Panc1 (cell line): ENCODE data around the gene DCAF8. TPM values are rescaled to one million over a fixed set of nuclear protein-coding genes. Genes with fewer than 3 reads are reported as not detected.

Experiments used
- ATAC-seq: fragments of 200-7000 bp; cut with Tn5 transposase; 2 replicates; pipeline ENCODE4 v1.9.1; 2020; ENCODE audit warnings: mild to moderate bottlenecking, moderate library complexity
- BruUV-seq: library from RNA; stranded (reverse); fragments of 400-500 nt; replicated peaks from 2 replicates; lab custom pipeline; 2021; lab: Mats Ljungman, UMichigan
- CTCF ChIA-PET: fragments of 300-600 bp; sonication (Branson Sonifier 250); formaldehyde crosslinking; loops from one replicate; lab custom pipeline; 2022; ENCODE audit warnings: antibody characterized with exemption; lab: Charles Lee
- POLR2A ChIA-PET: fragments of 300-600 bp; sonication (Branson Sonifier 250); formaldehyde crosslinking; loops from one replicate; lab custom pipeline; 2022; ENCODE audit warnings: antibody characterized with exemption; lab: Charles Lee
- DNase-seq: peaks from one replicate; pipeline ENCODE4 v3.0.0-alpha.2; 2010; ENCODE audit warnings: low read depth, low spot score
- H3K27ac ChIP-seq: 2 replicates; pipeline ENCODE4 v1.5.1; 2011; ENCODE audit warnings: mild to moderate bottlenecking, low read length, inconsistent platforms
- H3K27me3 ChIP-seq: fragments of 200-500 bp; sonication (Bioruptor generic); 2 replicates; pipeline ENCODE4 v1.6.0; 2014; ENCODE audit warnings: low read length, inconsistent platforms; ENCODE audit not compliant: control insufficient read depth, insufficient read depth
- H3K36me3 ChIP-seq: fragments of 200-500 bp; sonication (Bioruptor generic); 2 replicates; pipeline ENCODE4 v1.5.1; 2014; ENCODE audit warnings: inconsistent platforms, mild to moderate bottlenecking, low read length, moderate library complexity; ENCODE audit not compliant: control insufficient read depth, insufficient read depth
- H3K4me1 ChIP-seq: 2 replicates; pipeline ENCODE4 v1.5.1; 2011; ENCODE audit warnings: inconsistent platforms, mild to moderate bottlenecking, low read length, moderate library complexity; ENCODE audit not compliant: control insufficient read depth, insufficient read depth
- H3K4me3 ChIP-seq, 2 experiments: 2 replicates each; pipeline ENCODE4 v1.5.1; 2011 to 2012; ENCODE audit warnings: low read depth in 2 of 2, low read length in 2 of 2, mild to moderate bottlenecking in 2 of 2, inconsistent platforms in 1 of 2, moderate library complexity in 1 of 2
- H3K9me3 ChIP-seq: fragments of 200-500 bp; sonication (Bioruptor generic); 2 replicates; pipeline ENCODE4 v1.5.1; 2014; ENCODE audit warnings: low read depth, mild to moderate bottlenecking, inconsistent platforms, low read length, moderate library complexity; ENCODE audit not compliant: control insufficient read depth, insufficient read depth
- CTCF ChIP-seq: fragments of 450-650 bp; IDR thresholded peaks from 2 replicates; pipeline ENCODE4 v1.5.1; 2017; ENCODE audit warnings: mild to moderate bottlenecking
- POLR2AphosphoS5 ChIP-seq: IDR thresholded peaks from 2 replicates; pipeline ENCODE4 v1.6.1; 2012; ENCODE audit warnings: mild to moderate bottlenecking, low read depth, low read length, moderate library complexity
- REST ChIP-seq, 2 experiments: IDR thresholded peaks; 2 replicates each; pipeline ENCODE4 v1.6.1; 2011 to 2012; ENCODE audit warnings: low read depth in 2 of 2, control low read depth in 1 of 2, low read length in 1 of 2, mild to moderate bottlenecking in 1 of 2, moderate library complexity in 1 of 2; ENCODE audit not compliant: insufficient read depth in 1 of 2
- SIN3A ChIP-seq: IDR thresholded peaks from 2 replicates; pipeline ENCODE4 v1.6.1; 2012; ENCODE audit warnings: low read depth, mild to moderate bottlenecking, low read length, moderate library complexity, borderline replicate concordance; ENCODE audit not compliant: insufficient read depth
- TCF7L2 ChIP-seq: IDR thresholded peaks from 2 replicates; pipeline ENCODE4 v1.6.1; 2011; ENCODE audit warnings: mild to moderate bottlenecking, low read depth, low read length, inconsistent platforms
- in situ Hi-C: cut with HindIII; loops from 2 replicates; pipeline ENCODE4 v1.10.0; 2016; ENCODE audit warnings: low sequenced_read_pairs, low pct_unique_long_range_greater_than_20kb
- intact Hi-C: fragments of 100-400 bp; cut with micrococcal nuclease; formaldehyde crosslinking; loops from one replicate; pipeline ENCODE4 v1.10.0; 2022; ENCODE audit not compliant: unreplicated experiment
- total RNA-seq: library from RNA; stranded (reverse); gene quantifications from one replicate; pipeline ENCODE4 v1.2.1, GENCODE V29; 2021; ENCODE audit not compliant: unreplicated experiment

The DCAF8 gene
- total RNA-seq, 1 experiment from 2014 or later, result 127 TPM

GRCh38 chr1:160178731-160179130 is 83.6 kb downstream of the DCAF8 start:
- Histone ChIP-seq H3K27me3 (no peaks in the 10 kb centered on the region; the same call in 1 of the 2 replicates), H3K4me1 (no peaks in the 10 kb centered on the region), H3K4me3 (no peak overlapping the region), H3K36me3 (no peaks in the 10 kb centered on the region), H3K27ac (no peak overlapping the region), H3K9me3 (no peaks in the 10 kb centered on the region)
- POLR2A ChIA-PET, result no interaction called here
- intact Hi-C loops, result no loop called here
- no peak for TF ChIP-seq REST (IDR thresholded peaks at IDR 0.05; ENCODE audit: insufficient read depth in 1 of 2, low read depth in 2 of 2, low read length in 1 of 2)
- TF ChIP-seq POLR2AphosphoS5, result no peak
- TF ChIP-seq SIN3A, result no peak
- no peak for TF ChIP-seq CTCF
- no peak for TF ChIP-seq TCF7L2
- no peak for ATAC-seq
- DNase-seq, result no peak
- CTCF ChIA-PET, result interaction anchor here (0.6 to 0.7 kb wide), 2 partner anchors 389 to 677 kb away, joined by 3 to 4 read pairs; no protein-coding TSS in a partner anchor
- in situ Hi-C loops, result no loop called here
- BruUV-seq, result no TSS peak

GRCh38 chr1:160177667-160178066 is 84.7 kb downstream of the DCAF8 start:
- intact Hi-C loops (no loop called here), in situ Hi-C loops (no loop called here)
- no peak overlapping the region for H3K4me3 ChIP-seq
- no peaks in the 10 kb centered on the region for H3K36me3 ChIP-seq
- ATAC-seq (no peak), DNase-seq (no peak)
- H3K4me1 ChIP-seq, result no peaks in the 10 kb centered on the region
- no peaks in the 10 kb centered on the region for H3K9me3 ChIP-seq
- H3K27ac ChIP-seq, result no peak overlapping the region
- no peaks in the 10 kb centered on the region; the same call in 1 of the 2 replicates for H3K27me3 ChIP-seq
- ChIA-PET CTCF (no interaction called here), POLR2A (no interaction called here)
- no TSS peak for BruUV-seq
- TF ChIP-seq TCF7L2, result no peak
- TF ChIP-seq POLR2AphosphoS5, result no peak
- no peak for TF ChIP-seq REST (IDR thresholded peaks at IDR 0.05; ENCODE audit: insufficient read depth in 1 of 2, low read depth in 2 of 2, low read length in 1 of 2)
- no peak for TF ChIP-seq CTCF
- TF ChIP-seq SIN3A, result no peak
